ENCODE data around the gene PAGE1. TPM values are rescaled to one million over a fixed set of nuclear protein-coding genes. Genes with fewer than 3 reads are reported as not detected.

Gene PAGE1
- total RNA-seq, 1 experiment from 2014 or later: not detected

DNA sequence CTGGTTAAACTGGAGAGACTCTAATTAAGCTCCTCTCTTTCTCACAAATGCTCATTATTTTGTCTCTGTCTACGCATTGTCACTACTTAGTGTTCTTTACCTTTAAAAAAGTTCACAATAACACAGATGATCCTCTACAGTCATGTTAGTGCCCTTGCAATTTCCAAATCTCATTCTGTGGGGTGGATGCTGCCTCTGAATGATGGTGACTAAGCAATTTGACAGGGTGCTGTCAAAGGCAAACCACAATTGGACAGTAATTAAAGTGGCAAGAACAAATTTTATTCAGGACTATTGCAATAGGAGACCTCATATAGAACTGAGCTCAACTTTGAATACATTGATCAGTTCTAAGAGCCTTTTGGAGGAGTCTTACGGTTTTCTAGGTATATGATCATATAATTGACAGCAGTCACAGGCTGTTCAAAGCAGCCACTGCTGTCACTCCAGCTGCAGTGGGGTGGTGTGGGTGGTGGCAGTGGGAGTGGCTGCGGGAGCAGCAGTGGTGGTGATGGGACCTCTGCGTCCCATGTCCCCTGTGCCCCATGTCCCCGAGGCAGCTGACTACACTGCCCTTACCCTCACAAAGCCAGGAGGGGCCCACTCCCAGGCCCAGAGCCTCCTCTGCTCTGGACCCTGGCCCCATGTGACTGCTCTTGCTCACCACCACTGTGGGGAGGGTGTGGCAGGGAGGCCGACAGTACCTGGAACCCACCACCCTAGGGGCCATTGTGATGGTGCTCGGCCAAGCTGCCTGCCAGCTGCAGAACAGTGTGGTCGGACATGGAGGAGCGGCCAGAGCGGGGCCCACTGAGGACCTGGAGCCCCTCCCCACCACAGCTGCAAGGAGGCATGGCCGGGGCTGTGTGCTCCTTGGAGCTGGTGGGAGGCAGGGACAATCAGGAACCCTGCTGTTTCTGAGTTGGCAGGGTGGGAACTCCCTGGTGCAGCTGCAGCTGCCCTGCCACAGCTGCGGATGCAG lies 30.4 kb upstream of the PAGE1 start:
- Histone ChIP-seq H2BK12ac (ENCODE audit: insufficient read length, low read depth, low read length) (no peak overlapping the region), H3K23ac (ENCODE audit: insufficient read length, low read depth, low read length) (no peak overlapping the region), H4K91ac (ENCODE audit: insufficient read length, low read depth, low read length) (no peak overlapping the region), H3K23me2 (ENCODE audit: insufficient read length, low read depth, low read length, poor library complexity, severe bottlenecking) (no peaks in the 10 kb centered on the region), H4K5ac (ENCODE audit: insufficient read length, low read depth, low read length) (no peak overlapping the region), H3K4ac (ENCODE audit: low read depth, low read length) (no peak overlapping the region), H3K27me3 (ENCODE audit: insufficient read depth, low read length) (no peaks in the 10 kb centered on the region), H3K27ac (ENCODE audit: insufficient read length, low read depth, low read length) (no peak overlapping the region), H2BK120ac (ENCODE audit: low read depth, low read length, poor library complexity, severe bottlenecking) (no peak overlapping the region), H3K56ac (ENCODE audit: insufficient read length, low read depth, low read length) (no peak overlapping the region), H3K4me2 (ENCODE audit: insufficient read depth, insufficient read length, low read length) (no peak overlapping the region), H4K8ac (replicated peaks; ENCODE audit: insufficient read length, low read depth, low read length) (no peak overlapping the region), H3K9ac (ENCODE audit: extremely low read depth, insufficient read length, low read length) (no peak overlapping the region), H3K9me3 (ENCODE audit: control insufficient read depth, low read depth, low read length) (peaks cover 32% of the 10 kb centered on the region), H3K79me2 (ENCODE audit: insufficient read depth, low read length) (no peaks in the 10 kb centered on the region), H2BK5ac (ENCODE audit: insufficient read length, low read length) (no peak overlapping the region), H3K4me1 (ENCODE audit: insufficient read depth, low read length) (no peaks in the 10 kb centered on the region), H3K14ac (ENCODE audit: insufficient read depth, low read length) (no peak overlapping the region), H2AK5ac (ENCODE audit: insufficient read length, low read length) (no peak overlapping the region), H2BK20ac (ENCODE audit: low read depth, low read length, poor library complexity, severe bottlenecking) (no peak overlapping the region), H3K79me1 (ENCODE audit: insufficient read depth, low read depth, low read length, poor library complexity, severe bottlenecking) (no peaks in the 10 kb centered on the region), H2AFZ (ENCODE audit: low read length) (no peak overlapping the region), H3K18ac (ENCODE audit: insufficient read length, low read depth, low read length) (no peak overlapping the region), H2BK15ac (ENCODE audit: low read depth, low read length) (no peak overlapping the region), H3T11ph (ENCODE audit: low read length) (no peak overlapping the region), H4K20me1 (ENCODE audit: control insufficient read depth, insufficient read depth, insufficient read length) (no peaks in the 10 kb centered on the region)
- Mint-ChIP-seq H3K4me1 (peaks cover 9 to 15% of the 10 kb centered on the region in 2 experiments), H3K9me3 (peaks cover 65 to 72% of the 10 kb centered on the region in 2 experiments), H3K27me3 (ENCODE audit: low read depth) (no peaks in the 10 kb centered on the region), H3K27ac (no peak overlapping the region), H3K36me3 (ENCODE audit: insufficient read depth in 1 of 3, low read depth in 3 of 3) (peaks cover 0 to 9% (median 2%) of the 10 kb centered on the region in 3 experiments; a peak in 6 of 7 replicates), H3K4me3 (no peak overlapping the region)
- DNase-seq: no peak
- WGBS (ENCODE audit: extremely low coverage, insufficient read length, low lambda C conversion rate): no CpG with 5 or more reads among the region's 12 CpGs
- no peak for TF ChIP-seq CTCF (conservative IDR thresholded peaks at IDR 0.05)
